Embryonic facial prominence (tissue), 1 donor: Measurements from ENCODE around the gene OR51T1.

Experiments used
- DNase-seq: peaks from one replicate; pipeline ENCODE4 v3.0.0-alpha.2; 2016; ENCODE audit errors: extremely low spot score

Gene OR51T1

GRCh38 chr11:4926608-4927007 is 44.9 kb downstream of the OR51T1 start:
- no peak for DNase-seq
